HCT116 (cell line): ENCODE measurements around the gene MBTPS1. TPM values are rescaled to one million over a fixed set of nuclear protein-coding genes. Genes with fewer than 3 reads are reported as not detected.

Experiments
- ATAC-seq: fragments of 200-7000 bp; cut with Tn5 transposase; 2 replicates; pipeline ENCODE4 v1.9.1; 2020; ENCODE audit warnings: mild to moderate bottlenecking, moderate library complexity
- BruUV-seq: library from RNA; stranded (reverse); fragments of 400-500 nt; replicated peaks from 2 replicates; lab custom pipeline; 2021; lab: Mats Ljungman, UMichigan
- CTCF ChIA-PET: fragments of 300-600 bp; sonication (Branson Sonifier 250); formaldehyde crosslinking; loops from one replicate; lab custom pipeline; 2021; ENCODE audit warnings: antibody characterized with exemption; lab: Charles Lee
- POLR2A ChIA-PET: fragments of 300-600, 350-600 bp; sonication (Branson Sonifier 250); formaldehyde crosslinking; loops from one replicate; lab custom pipeline; 2021; ENCODE audit warnings: antibody characterized with exemption; lab: Charles Lee
- RAD21 ChIA-PET, 2 experiments: fragments of 300-600 bp; sonication (Branson Sonifier 250); formaldehyde crosslinking; loops; one replicate each; lab custom pipeline; 2023; ENCODE audit warnings: low total read pairs in 2 of 2; ENCODE audit not compliant: uncharacterized antibody in 2 of 2, unreplicated experiment in 2 of 2, low non-redundant PET in 1 of 2; lab: Charles Lee
- DNase-seq: peaks from one replicate; pipeline ENCODE4 v3.0.0-alpha.2; 2010; ENCODE audit warnings: low read depth, low spot score
- H2AFZ ChIP-seq: fragments of 200-600 bp; shearing (Covaris generic), sonication (generic); 2 replicates; pipeline ENCODE4 v1.6.1; 2017; ENCODE audit warnings: low read depth, mixed run types, mixed read lengths, antibody characterized with exemption, low read length; ENCODE audit not compliant: poor library complexity, severe bottlenecking
- H3K27ac ChIP-seq: 2 replicates; pipeline ENCODE4 v1.5.1; 2012; ENCODE audit warnings: low read depth, low read length
- H3K27me3 ChIP-seq: fragments of 200-600 bp; sonication (generic); 2 replicates; pipeline ENCODE4 v1.6.1; 2016; ENCODE audit warnings: mixed run types, low read length, mixed read lengths; ENCODE audit not compliant: insufficient read depth
- H3K36me3 ChIP-seq, 2 experiments: fragments of 200-500 bp in 1 of 2; fragments of 200-600 bp in 1 of 2; sonication (Bioruptor generic) in 1 of 2; sonication (generic) in 1 of 2; 2 replicates each; pipeline versions ENCODE4 v1.5.1 to v1.6.1; 2014 to 2016; ENCODE audit warnings: low read length in 2 of 2, inconsistent platforms in 1 of 2, mixed read lengths in 1 of 2, mixed run types in 1 of 2; ENCODE audit not compliant: insufficient read depth in 2 of 2, control insufficient read depth in 1 of 2
- H3K4me1 ChIP-seq, 2 experiments: fragments of 200-600 bp in 1 of 2; sonication (generic) in 1 of 2; 2 replicates each; pipeline versions ENCODE4 v1.5.1 to v1.6.1; 2012 to 2017; ENCODE audit warnings: low read length in 2 of 2, inconsistent platforms in 1 of 2, mild to moderate bottlenecking in 1 of 2, mixed read lengths in 1 of 2, mixed run types in 1 of 2, moderate library complexity in 1 of 2; ENCODE audit not compliant: insufficient read depth in 2 of 2, control insufficient read depth in 1 of 2
- H3K4me2 ChIP-seq: fragments of 200-600 bp; sonication (generic); 2 replicates; pipeline ENCODE4 v1.6.1; 2017; ENCODE audit warnings: mixed run types, low read length, mixed read lengths
- H3K4me3 ChIP-seq, 2 experiments: fragments of 200-600 bp in 1 of 2; sonication (generic) in 1 of 2; replicated peaks in 1 of 2; 2 replicates each; pipeline ENCODE4 v1.5.1; 2011 to 2016; ENCODE audit warnings: low read length in 2 of 2, control low read depth in 1 of 2, low read depth in 1 of 2, mild to moderate bottlenecking in 1 of 2, mixed read lengths in 1 of 2, mixed run types in 1 of 2
- H3K79me2 ChIP-seq: fragments of 200-600 bp; sonication (generic); 2 replicates; pipeline ENCODE4 v1.6.1; 2017; ENCODE audit warnings: mild to moderate bottlenecking, mixed run types, low read length, moderate library complexity, mixed read lengths; ENCODE audit not compliant: insufficient read depth
- H3K9ac ChIP-seq: fragments of 200-600 bp; sonication (generic); 2 replicates; pipeline ENCODE4 v1.6.1; 2016; ENCODE audit warnings: low read length, mixed read lengths
- H3K9me2 ChIP-seq: fragments of 200-600 bp; sonication (generic), shearing (Covaris generic); 2 replicates; pipeline ENCODE4 v1.6.1; 2017; ENCODE audit warnings: mixed run types, mild to moderate bottlenecking, moderate library complexity; ENCODE audit not compliant: insufficient read depth
- H3K9me3 ChIP-seq, 2 experiments: fragments of 200-500 bp in 1 of 2; fragments of 200-600 bp in 1 of 2; sonication (Bioruptor generic) in 1 of 2; sonication (generic) in 1 of 2; 2 replicates each; pipeline ENCODE4 v1.6.1; 2014 to 2017; ENCODE audit warnings: low read length in 2 of 2, mixed read lengths in 2 of 2, inconsistent platforms in 1 of 2, low read depth in 1 of 2, mild to moderate bottlenecking in 1 of 2, mixed run types in 1 of 2, moderate library complexity in 1 of 2; ENCODE audit not compliant: control insufficient read depth in 1 of 2, insufficient read depth in 1 of 2
- H4K20me1 ChIP-seq: fragments of 200-600 bp; sonication (generic), shearing (Covaris generic); 2 replicates; pipeline ENCODE4 v1.6.1; 2017; ENCODE audit warnings: mixed run types, mild to moderate bottlenecking, moderate library complexity; ENCODE audit not compliant: insufficient read depth
- ATF3 ChIP-seq: IDR thresholded peaks from 2 replicates; pipeline ENCODE4 v1.6.1; 2012
- CBX3 ChIP-seq: IDR thresholded peaks from 2 replicates; pipeline ENCODE4 v1.6.1; 2012; ENCODE audit warnings: low read depth
- ELF1 ChIP-seq: IDR thresholded peaks from 2 replicates; pipeline ENCODE4 v1.6.1; 2012; ENCODE audit warnings: low read depth, borderline replicate concordance
- EZH2phosphoT487 ChIP-seq: fragments of 200-600 bp; IDR thresholded peaks from 2 replicates; pipeline ENCODE4 v1.6.1; 2018; ENCODE audit warnings: antibody characterized with exemption, borderline replicate concordance
- FOSL1 ChIP-seq: IDR thresholded peaks from 2 replicates; pipeline ENCODE4 v1.6.1; 2012; ENCODE audit warnings: low read depth
- JUND ChIP-seq: IDR thresholded peaks from 2 replicates; pipeline ENCODE4 v1.6.1; 2012
- REST ChIP-seq: IDR thresholded peaks from 2 replicates; pipeline ENCODE4 v1.6.1; 2012; ENCODE audit warnings: low read depth
- SIN3A ChIP-seq: IDR thresholded peaks from 2 replicates; pipeline ENCODE4 v1.6.1; 2012; ENCODE audit warnings: low read depth
- SP1 ChIP-seq: IDR thresholded peaks from 2 replicates; pipeline ENCODE4 v1.6.1; 2012; ENCODE audit warnings: low read depth
- SRF ChIP-seq: IDR thresholded peaks from 2 replicates; pipeline ENCODE4 v1.6.1; 2012; ENCODE audit warnings: low read depth
- TCF7L2 ChIP-seq: IDR thresholded peaks from 2 replicates; pipeline ENCODE4 v1.7.0; 2011; ENCODE audit warnings: borderline replicate concordance, inconsistent platforms; ENCODE audit not compliant: insufficient read depth, insufficient read length; ENCODE audit errors: extremely low read depth
- ZFX ChIP-seq: fragments of 450-650 bp; IDR thresholded peaks from 2 replicates; pipeline ENCODE4 v1.6.1; 2017
- ZNF274 ChIP-seq: fragments of 200-500 bp; sonication (Bioruptor generic); IDR thresholded peaks from 2 replicates; pipeline ENCODE4 v1.6.1; 2014; ENCODE audit warnings: mild to moderate bottlenecking, low read depth, low read length, inconsistent platforms
- intact Hi-C: fragments of 100-400 bp; cut with micrococcal nuclease; formaldehyde crosslinking; loops from 2 replicates; pipeline ENCODE4 v1.10.0; 2022
- total RNA-seq: library from RNA; stranded (reverse); gene quantifications from one replicate; pipeline ENCODE4 v1.2.1, GENCODE V29; 2021; ENCODE audit not compliant: unreplicated experiment
- TF ChIP-seq, protein P1 (sequence below): IDR thresholded peaks from 2 replicates; pipeline ENCODE4 v1.6.1; 2011; ENCODE audit warnings: mild to moderate bottlenecking, low read length, moderate library complexity; ENCODE audit not compliant: insufficient replicate concordance; ENCODE audit errors: extremely low read depth
- TF ChIP-seq, protein P2 (sequence below), 3 experiments: fragments of 200-600 bp in 1 of 3; sonication (generic) in 1 of 3; IDR thresholded peaks in 2 of 3; conservative IDR thresholded peaks in 1 of 3; 2 replicates each; pipeline ENCODE4 v1.5.1; 2012 to 2017; ENCODE audit warnings: low read depth in 2 of 3, low read length in 2 of 3, antibody characterized with exemption in 1 of 3, borderline replicate concordance in 1 of 3, control low read depth in 1 of 3, mild to moderate bottlenecking in 1 of 3, mixed read lengths in 1 of 3, mixed run types in 1 of 3, moderate library complexity in 1 of 3; ENCODE audit not compliant: insufficient read depth in 1 of 3

MBTPS1 gene
- total RNA-seq, 1 experiment from 2014 or later = 111 TPM

- Histone ChIP-seq H2AFZ (no peak overlapping the region), H3K4me1 (no peaks in the 10 kb centered on the region), H3K4me3 (no peak overlapping the region), H3K9me2 (no peaks in the 10 kb centered on the region), H3K36me3 (peaks cover 28 to 62% of the 10 kb centered on the region in 2 experiments), H3K4me2 (no peak overlapping the region), H3K79me2 (no peaks in the 10 kb centered on the region), H3K9ac (no peak overlapping the region), H3K9me3 (no peaks in the 10 kb centered on the region), H3K27me3 (no peaks in the 10 kb centered on the region), H3K27ac (no peak overlapping the region), H4K20me1 (no peaks in the 10 kb centered on the region)
- DNase-seq (no peak), ATAC-seq (no peak)
- ChIA-PET POLR2A (no interaction called here), RAD21 (interaction anchor here in 1 of 2 experiments (1.0 kb wide), 1 partner anchor 101 kb away, joined by 3 read pairs; no protein-coding TSS in a partner anchor), CTCF (interaction anchor here (1.3 to 3.1 kb wide), 8 partner anchors 10 to 222 kb away, joined by 3 to 33 read pairs (median 6); partner anchors contain the start of gene TAF1C)
- TF ChIP-seq EZH2phosphoT487 (no peak), ELF1 (no peak), SIN3A (no peak), TCF7L2 (no peak), REST (no peak), FOSL1 (no peak), ATF3 (no peak), JUND (no peak), ZFX (no peak), SP1 (no peak), ZNF274 (no peak), CBX3 (no peak), SRF (no peak)
- TF ChIP-seq, protein P1, sequence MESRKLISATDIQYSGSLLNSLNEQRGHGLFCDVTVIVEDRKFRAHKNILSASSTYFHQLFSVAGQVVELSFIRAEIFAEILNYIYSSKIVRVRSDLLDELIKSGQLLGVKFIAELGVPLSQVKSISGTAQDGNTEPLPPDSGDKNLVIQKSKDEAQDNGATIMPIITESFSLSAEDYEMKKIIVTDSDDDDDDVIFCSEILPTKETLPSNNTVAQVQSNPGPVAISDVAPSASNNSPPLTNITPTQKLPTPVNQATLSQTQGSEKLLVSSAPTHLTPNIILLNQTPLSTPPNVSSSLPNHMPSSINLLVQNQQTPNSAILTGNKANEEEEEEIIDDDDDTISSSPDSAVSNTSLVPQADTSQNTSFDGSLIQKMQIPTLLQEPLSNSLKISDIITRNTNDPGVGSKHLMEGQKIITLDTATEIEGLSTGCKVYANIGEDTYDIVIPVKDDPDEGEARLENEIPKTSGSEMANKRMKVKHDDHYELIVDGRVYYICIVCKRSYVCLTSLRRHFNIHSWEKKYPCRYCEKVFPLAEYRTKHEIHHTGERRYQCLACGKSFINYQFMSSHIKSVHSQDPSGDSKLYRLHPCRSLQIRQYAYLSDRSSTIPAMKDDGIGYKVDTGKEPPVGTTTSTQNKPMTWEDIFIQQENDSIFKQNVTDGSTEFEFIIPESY = no peak
- TF ChIP-seq, protein P2, sequence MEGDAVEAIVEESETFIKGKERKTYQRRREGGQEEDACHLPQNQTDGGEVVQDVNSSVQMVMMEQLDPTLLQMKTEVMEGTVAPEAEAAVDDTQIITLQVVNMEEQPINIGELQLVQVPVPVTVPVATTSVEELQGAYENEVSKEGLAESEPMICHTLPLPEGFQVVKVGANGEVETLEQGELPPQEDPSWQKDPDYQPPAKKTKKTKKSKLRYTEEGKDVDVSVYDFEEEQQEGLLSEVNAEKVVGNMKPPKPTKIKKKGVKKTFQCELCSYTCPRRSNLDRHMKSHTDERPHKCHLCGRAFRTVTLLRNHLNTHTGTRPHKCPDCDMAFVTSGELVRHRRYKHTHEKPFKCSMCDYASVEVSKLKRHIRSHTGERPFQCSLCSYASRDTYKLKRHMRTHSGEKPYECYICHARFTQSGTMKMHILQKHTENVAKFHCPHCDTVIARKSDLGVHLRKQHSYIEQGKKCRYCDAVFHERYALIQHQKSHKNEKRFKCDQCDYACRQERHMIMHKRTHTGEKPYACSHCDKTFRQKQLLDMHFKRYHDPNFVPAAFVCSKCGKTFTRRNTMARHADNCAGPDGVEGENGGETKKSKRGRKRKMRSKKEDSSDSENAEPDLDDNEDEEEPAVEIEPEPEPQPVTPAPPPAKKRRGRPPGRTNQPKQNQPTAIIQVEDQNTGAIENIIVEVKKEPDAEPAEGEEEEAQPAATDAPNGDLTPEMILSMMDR (IDR thresholded peaks at IDR 0.05 in 2 of 3, conservative IDR thresholded peaks at IDR 0.05 in 1 of 3; ENCODE audit: borderline replicate concordance in 1 of 3, insufficient read depth in 1 of 3, low read depth in 2 of 3, low read length in 2 of 3) = no peak
- no TSS peak for BruUV-seq
- intact Hi-C loops = no loop called here
These were observed 30.4 kb downstream of the MBTPS1 start for GRCh38 chr16:84086341-84086740.
